Neuronal stem cell (in vitro differentiated cells): ENCODE results near the gene PLEKHH1.

Experiments used
- DNase-seq: peaks from one replicate; pipeline ENCODE4 v3.0.0-alpha.2; 2013; ENCODE audit warnings: low spot score
- H2AFZ ChIP-seq: one replicate; pipeline ENCODE4 v1.6.1; 2013; ENCODE audit warnings: mild to moderate bottlenecking, low read length, inconsistent platforms
- H2AK5ac ChIP-seq: 2 replicates; pipeline ENCODE4 v1.6.1; 2013; ENCODE audit warnings: low read depth, mild to moderate bottlenecking, inconsistent platforms, low read length, moderate library complexity, mixed read lengths
- H2BK120ac ChIP-seq: 2 replicates; pipeline ENCODE4 v1.6.1; 2013; ENCODE audit warnings: low read depth, mild to moderate bottlenecking, inconsistent platforms, low read length, moderate library complexity, mixed read lengths
- H2BK12ac ChIP-seq: one replicate; pipeline ENCODE4 v1.6.1; 2013; ENCODE audit warnings: low read length, inconsistent platforms
- H2BK15ac ChIP-seq: 2 replicates; pipeline ENCODE4 v1.6.1; 2013; ENCODE audit warnings: mild to moderate bottlenecking, low read length, inconsistent platforms, mixed read lengths
- H2BK5ac ChIP-seq: one replicate; pipeline ENCODE4 v1.6.1; 2013; ENCODE audit warnings: inconsistent platforms, mild to moderate bottlenecking, low read length, moderate library complexity
- H3K14ac ChIP-seq: one replicate; pipeline ENCODE4 v1.6.1; 2013; ENCODE audit warnings: low read length, inconsistent platforms
- H3K18ac ChIP-seq: 2 replicates; pipeline ENCODE4 v1.6.1; 2013; ENCODE audit warnings: low read length, inconsistent platforms
- H3K23ac ChIP-seq: 2 replicates; pipeline ENCODE4 v1.6.1; 2013; ENCODE audit warnings: low read depth, mild to moderate bottlenecking, mixed read lengths, low read length, inconsistent platforms; ENCODE audit not compliant: poor library complexity
- H3K27ac ChIP-seq: replicated peaks from 3 replicates; pipeline ENCODE4 v1.5.1; 2013; ENCODE audit warnings: low read length, inconsistent platforms
- H3K27me3 ChIP-seq, 3 experiments: 2 replicates each; pipeline ENCODE4 v1.6.1; 2013; ENCODE audit warnings: low read length in 3 of 3, mild to moderate bottlenecking in 2 of 3, inconsistent platforms in 1 of 3, low read depth in 1 of 3, mixed read lengths in 1 of 3, moderate library complexity in 1 of 3; ENCODE audit not compliant: control insufficient read depth in 3 of 3, insufficient read depth in 3 of 3
- H3K36me3 ChIP-seq, 2 donors: replicated peaks in 1 of 2; 2 replicates each; pipeline ENCODE4 v1.6.1; 2013; ENCODE audit warnings: low read length in 2 of 2; ENCODE audit not compliant: control insufficient read depth in 2 of 2, insufficient read depth in 2 of 2
- H3K4ac ChIP-seq: 2 replicates; pipeline ENCODE4 v1.6.1; 2013; ENCODE audit warnings: inconsistent platforms, mild to moderate bottlenecking, low read length, moderate library complexity
- H3K4me1 ChIP-seq, 2 donors: 1 replicate in 1 of 2; 2 replicates in 1 of 2; pipeline ENCODE4 v1.6.1; 2013; ENCODE audit warnings: low read length in 2 of 2, low read depth in 1 of 2; ENCODE audit not compliant: control insufficient read depth in 2 of 2, insufficient read depth in 1 of 2
- H3K4me2 ChIP-seq: one replicate; pipeline ENCODE4 v1.6.1; 2013; ENCODE audit warnings: mild to moderate bottlenecking, low read length, inconsistent platforms; ENCODE audit not compliant: insufficient read depth, poor library complexity, severe bottlenecking
- H3K4me3 ChIP-seq, 2 donors: 2 replicates each; pipeline ENCODE4 v1.5.1; 2013; ENCODE audit warnings: low read length in 2 of 2, mild to moderate bottlenecking in 2 of 2, inconsistent platforms in 1 of 2, moderate library complexity in 1 of 2
- H3K79me1 ChIP-seq: one replicate; pipeline ENCODE4 v1.6.1; 2013; ENCODE audit warnings: low read depth, mild to moderate bottlenecking, inconsistent platforms, low read length, moderate library complexity
- H3K9ac ChIP-seq: one replicate; pipeline ENCODE4 v1.6.1; 2013; ENCODE audit warnings: mild to moderate bottlenecking, low read depth, low read length, inconsistent platforms; ENCODE audit not compliant: poor library complexity
- H3K9me3 ChIP-seq, 2 donors: replicated peaks in 1 of 2; 2 replicates each; pipeline versions ENCODE3 to v1.6.1; 2013; ENCODE audit warnings: low read length in 2 of 2, mild to moderate bottlenecking in 2 of 2, inconsistent platforms in 1 of 2, low read depth in 1 of 2, mixed read lengths in 1 of 2, moderate library complexity in 1 of 2; ENCODE audit not compliant: control insufficient read depth in 2 of 2, insufficient read depth in 1 of 2
- H4K8ac ChIP-seq: one replicate; pipeline ENCODE4 v1.6.1; 2013; ENCODE audit warnings: low read depth, mild to moderate bottlenecking, inconsistent platforms, low read length, moderate library complexity
- H4K91ac ChIP-seq: one replicate; pipeline ENCODE4 v1.6.1; 2013; ENCODE audit warnings: low read length, low read depth, mild to moderate bottlenecking, inconsistent platforms; ENCODE audit not compliant: poor library complexity
- WGBS, 2 donors: extraction: QIAGEN DNeasy Blood & Tissue Kit; methylation state at CpG; one replicate each; pipeline ENCODE4 v1.1.7; 2013; ENCODE audit warnings: missing lambda C conversion rate in 2 of 2, mixed read lengths in 1 of 2; ENCODE audit not compliant: insufficient read length in 2 of 2, insufficient replicate concordance in 1 of 2; ENCODE audit errors: extremely low coverage in 2 of 2; 5-methylcytosine and 5-hydroxymethylcytosine counted together

PLEKHH1 gene

DNA sequence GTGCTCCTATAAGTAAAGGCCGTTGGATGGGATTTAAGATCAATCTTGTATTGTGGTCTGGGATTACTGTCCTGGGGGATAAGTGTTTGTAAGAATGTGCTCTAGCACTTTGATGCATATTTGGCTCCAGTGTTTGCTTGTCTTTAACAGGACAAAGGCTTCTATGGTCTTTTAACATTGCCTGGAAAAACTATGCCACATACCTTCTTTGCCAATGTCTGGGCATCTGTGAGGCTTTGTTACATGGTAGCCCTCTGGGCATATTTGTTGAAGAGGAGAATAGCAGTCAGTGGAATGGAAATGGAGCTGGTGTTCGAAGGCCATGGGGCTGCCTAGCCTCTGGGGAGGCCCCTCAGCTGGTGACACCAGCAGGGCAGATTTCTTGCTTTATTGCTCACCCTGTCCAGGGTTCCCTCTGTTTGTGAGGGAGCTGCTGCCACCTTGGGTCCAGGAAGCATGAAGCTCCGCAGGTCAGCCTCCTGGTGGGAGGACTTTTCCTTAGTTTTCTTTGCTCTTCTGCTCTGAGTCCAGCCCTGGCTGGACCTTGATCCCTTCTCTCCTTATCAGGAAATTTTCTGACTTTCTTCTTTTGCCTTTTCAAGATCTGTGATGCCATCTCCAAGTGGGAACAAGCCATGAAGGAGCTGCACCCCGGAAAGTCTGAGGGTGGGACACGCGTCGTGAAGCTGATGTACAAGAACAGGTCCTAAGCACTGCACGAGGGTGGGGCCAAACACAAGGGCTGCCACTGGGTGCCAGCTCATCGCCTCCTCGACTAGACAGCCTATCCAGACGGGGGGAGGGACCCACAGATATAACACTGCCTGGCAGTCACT lies 47.5 kb downstream of the PLEKHH1 start:
- DNase-seq, result no peak
- no peak overlapping the region for H3K4me2 ChIP-seq
- no peak overlapping the region for H4K91ac ChIP-seq
- WGBS, 2 donors, result no CpG with 5 or more reads among the region's 11 CpGs
- no peak overlapping the region for H3K9ac ChIP-seq
- H3K4me1 ChIP-seq, result no peaks in the 10 kb centered on the region
- H3K23ac ChIP-seq, result peak overlapping the region; percentile 87
- no peaks in the 10 kb centered on the region for H3K9me3 ChIP-seq
- no peak overlapping the region for H2BK120ac ChIP-seq
- no peak overlapping the region for H3K4ac ChIP-seq
- peaks cover 7 to 9% of the 10 kb centered on the region in 2 donors for H3K36me3 ChIP-seq
- H4K8ac ChIP-seq, result no peak overlapping the region
- H2BK5ac ChIP-seq, result no peak overlapping the region
- no peak overlapping the region for H3K4me3 ChIP-seq
- no peak overlapping the region for H2AK5ac ChIP-seq
- no peaks in the 10 kb centered on the region for H3K79me1 ChIP-seq
- H2AFZ ChIP-seq, result no peak overlapping the region
- no peaks in the 10 kb centered on the region for H3K27me3 ChIP-seq
- H2BK12ac ChIP-seq, result no peak overlapping the region
- no peak overlapping the region for H3K18ac ChIP-seq
- no peak overlapping the region for H2BK15ac ChIP-seq
- H3K14ac ChIP-seq, result no peak overlapping the region
- H3K27ac ChIP-seq, result no peak overlapping the region

DNA sequence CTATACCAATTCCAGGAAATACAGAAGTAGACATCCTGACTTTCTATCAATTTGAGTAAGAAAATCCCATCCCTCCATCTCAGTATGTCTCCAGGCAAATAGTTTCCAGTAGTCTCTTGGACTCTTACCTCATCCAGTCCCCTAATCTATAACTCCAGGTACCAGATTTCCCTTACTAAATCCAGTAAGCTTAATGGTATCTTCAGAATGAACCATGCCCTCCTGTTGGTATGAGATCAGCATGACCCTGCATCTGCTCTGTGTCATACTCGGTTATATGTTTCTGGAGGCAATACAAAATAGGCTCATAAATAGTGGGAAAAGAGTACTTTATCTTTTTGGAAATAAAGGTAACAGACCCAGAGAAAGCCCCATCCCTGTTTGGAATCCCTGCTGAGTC lies 48.6 kb downstream of the PLEKHH1 start:
- Histone ChIP-seq H3K18ac (no peak overlapping the region), H3K27me3 (no peaks in the 10 kb centered on the region), H3K4me2 (no peak overlapping the region), H3K4ac (no peak overlapping the region), H2AFZ (no peak overlapping the region), H3K9ac (no peak overlapping the region), H2BK5ac (no peak overlapping the region), H3K36me3 (peaks cover 12 to 18% of the 10 kb centered on the region in 2 donors), H2BK120ac (no peak overlapping the region), H3K4me1 (no peaks in the 10 kb centered on the region), H3K23ac (no peak overlapping the region), H2BK12ac (no peak overlapping the region), H4K91ac (no peak overlapping the region), H3K9me3 (no peaks in the 10 kb centered on the region), H3K14ac (no peak overlapping the region), H3K79me1 (no peaks in the 10 kb centered on the region), H3K4me3 (no peak overlapping the region), H2AK5ac (no peak overlapping the region), H4K8ac (no peak overlapping the region), H2BK15ac (no peak overlapping the region), H3K27ac (no peak overlapping the region)
- DNase-seq, result no peak
- no CpG with 5 or more reads among the region's 1 CpG for WGBS, 2 donors

DNA sequence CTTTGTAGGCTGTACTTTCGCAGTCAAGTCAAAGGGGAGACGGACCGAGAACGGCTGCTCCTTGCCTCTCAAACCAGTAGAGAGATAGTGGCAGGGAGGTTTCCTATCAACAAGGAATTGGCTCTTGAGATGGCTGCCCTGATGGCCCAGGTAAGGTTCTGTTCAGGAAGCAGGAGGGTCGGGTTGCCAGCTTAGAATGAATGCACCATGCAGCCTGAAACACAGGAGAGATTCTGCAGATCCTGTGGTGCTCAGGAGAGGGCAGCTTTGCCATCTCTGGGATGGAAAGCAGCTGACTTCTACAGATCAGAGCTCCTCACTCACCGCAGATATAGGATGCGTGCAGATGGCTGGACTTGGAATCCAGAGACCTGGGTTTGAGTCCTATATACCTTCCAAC lies 49.0 kb downstream of the PLEKHH1 start:
- H4K91ac ChIP-seq, result no peak overlapping the region
- H3K9me3 ChIP-seq, result no peaks in the 10 kb centered on the region
- H3K18ac ChIP-seq, result no peak overlapping the region
- no peak overlapping the region for H2AK5ac ChIP-seq
- no peaks in the 10 kb centered on the region for H3K27me3 ChIP-seq
- H2BK15ac ChIP-seq, result no peak overlapping the region
- no peak overlapping the region for H3K4me2 ChIP-seq
- WGBS, 2 donors, result no CpG with 5 or more reads among the region's 7 CpGs
- H4K8ac ChIP-seq, result no peak overlapping the region
- H3K23ac ChIP-seq, result no peak overlapping the region
- DNase-seq, result no peak
- no peak overlapping the region for H2BK5ac ChIP-seq
- no peak overlapping the region for H3K4me3 ChIP-seq
- no peak overlapping the region for H3K4ac ChIP-seq
- H2BK120ac ChIP-seq, result no peak overlapping the region
- no peak overlapping the region for H2BK12ac ChIP-seq
- H3K4me1 ChIP-seq, result no peaks in the 10 kb centered on the region
- no peaks in the 10 kb centered on the region for H3K79me1 ChIP-seq
- H3K14ac ChIP-seq, result no peak overlapping the region
- H3K36me3 ChIP-seq, result peaks cover 14 to 18% of the 10 kb centered on the region in 2 donors
- H2AFZ ChIP-seq, result no peak overlapping the region
- H3K9ac ChIP-seq, result no peak overlapping the region
- H3K27ac ChIP-seq, result no peak overlapping the region

DNA sequence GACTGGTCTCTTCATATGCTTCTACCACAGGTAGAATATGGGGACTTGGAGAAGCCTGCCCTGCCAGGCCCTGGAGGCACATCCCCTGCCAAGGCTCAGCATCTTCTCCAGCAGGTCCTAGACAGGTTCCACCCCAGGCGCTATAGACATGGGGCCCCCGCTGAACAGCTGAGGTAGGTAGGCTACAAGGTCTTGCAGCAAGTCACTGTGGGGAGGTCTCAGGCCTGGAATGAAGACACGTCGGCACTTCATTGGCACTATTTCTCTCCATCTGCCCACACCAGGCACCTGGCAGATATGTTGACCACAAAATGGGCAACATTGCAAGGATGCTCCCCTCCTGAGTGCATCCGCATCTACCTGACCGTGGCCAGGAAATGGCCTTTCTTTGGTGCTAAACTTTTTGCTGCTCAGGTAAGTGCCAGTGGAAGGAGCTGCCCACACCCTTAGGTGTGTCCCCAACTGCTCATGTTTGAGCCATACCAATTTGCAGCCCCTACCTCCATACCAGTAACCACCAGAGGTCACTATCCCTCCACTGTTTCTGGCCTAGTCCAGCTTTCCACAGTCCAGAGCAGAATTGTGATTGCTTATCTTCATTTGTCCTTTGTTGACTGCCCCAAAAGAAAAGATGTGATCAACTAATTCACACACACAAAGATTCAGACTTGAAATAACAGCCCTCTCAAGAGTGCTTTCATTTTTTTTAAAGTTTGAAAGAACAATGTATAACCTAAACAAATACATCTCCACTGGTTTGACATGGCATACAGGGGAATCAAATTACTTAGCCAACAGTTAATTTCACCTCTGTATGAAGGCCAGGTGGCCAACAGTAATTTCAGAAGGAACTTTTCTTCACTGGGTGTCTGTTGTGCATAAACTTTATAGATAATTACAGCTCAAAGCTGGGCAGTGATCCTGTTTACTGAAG lies 50.9 kb downstream of the PLEKHH1 start:
- Histone ChIP-seq H3K23ac (no peak overlapping the region), H3K18ac (no peak overlapping the region), H2BK5ac (no peak overlapping the region), H3K27me3 (no peaks in the 10 kb centered on the region), H3K9ac (no peak overlapping the region), H4K8ac (no peak overlapping the region), H3K79me1 (no peaks in the 10 kb centered on the region), H3K9me3 (no peaks in the 10 kb centered on the region), H2BK12ac (no peak overlapping the region), H2BK15ac (no peak overlapping the region), H3K4me2 (no peak overlapping the region), H2AFZ (no peak overlapping the region), H2AK5ac (no peak overlapping the region), H4K91ac (no peak overlapping the region), H3K36me3 (peaks cover 14 to 25% of the 10 kb centered on the region in 2 donors), H3K4ac (no peak overlapping the region), H3K27ac (no peak overlapping the region), H2BK120ac (no peak overlapping the region), H3K4me3 (no peak overlapping the region), H3K14ac (no peak overlapping the region), H3K4me1 (no peaks in the 10 kb centered on the region)
- WGBS, 2 donors, result no CpG with 5 or more reads among the region's 6 CpGs
- peak; percentile 47 for DNase-seq
